Right cardiac atrium (tissue), 5 donors: ENCODE data around the gene SLC39A11. TPM values are rescaled to one million over a fixed set of nuclear protein-coding genes. Genes with fewer than 3 reads are reported as not detected.
"Not testable (repeated sequence)": the region's sequence is repeated elsewhere in the genome, so short reads cannot be mapped to it uniquely, and the experiment has no call there.

ENCODE experiments used
- ATAC-seq, 2 donors: fragments of 200-7000 bp; cut with Tn5 transposase; one replicate each; pipeline versions ENCODE4 v1.8.0 to v1.9.1; 2020; ENCODE audit warnings: moderate library complexity in 2 of 2, mild to moderate bottlenecking in 1 of 2
- DNase-seq, 3 donors: peaks; one replicate each; pipeline ENCODE4 v3.0.0-alpha.2; 2020
- H3K27ac ChIP-seq: one replicate; pipeline ENCODE4 v1.5.1; 2013; ENCODE audit warnings: mild to moderate bottlenecking, low read length, control low read depth, moderate library complexity
- H3K27me3 ChIP-seq: one replicate; pipeline ENCODE4 v1.6.1; 2013; ENCODE audit not compliant: control insufficient read depth, insufficient read depth
- H3K4me1 ChIP-seq: one replicate; pipeline ENCODE4 v1.6.1; 2013; ENCODE audit warnings: low read length; ENCODE audit not compliant: control insufficient read depth, insufficient read depth
- H3K4me3 ChIP-seq: one replicate; pipeline ENCODE4 v1.5.1; 2013; ENCODE audit warnings: low read length, control low read depth
- H3K9me3 ChIP-seq: one replicate; pipeline ENCODE4 v1.6.1; 2013; ENCODE audit warnings: low read length; ENCODE audit not compliant: control insufficient read depth
- WGBS: extraction: QIAGEN DNeasy Blood & Tissue Kit; methylation state at CpG from one replicate; pipeline ENCODE4 v1.1.7; 2013; 5-methylcytosine and 5-hydroxymethylcytosine counted together
- intact Hi-C, 4 donors: fragments of 100-400 bp; cut with DNase I; formaldehyde crosslinking; loops; one replicate each; pipeline versions ENCODE4 v1.11.0 to v1.14.0; 2022 to 2023
- polyA plus RNA-seq: library from polyadenylated mRNA; stranded (reverse); fragments of 200-250 nt; gene quantifications from one replicate; pipeline ENCODE4 v1.2.3, GENCODE V29; 2013
- total RNA-seq, 4 donors: library from RNA; stranded (reverse); fragmentation: NEBNext Ultra II Directional; extraction: Animal tissue kit (Norgen Biotek cat#: 25700); gene quantifications; one replicate each; pipeline ENCODE4 v1.2.1, GENCODE V29; 2021
- donor health status: healthy with polysubstance abuse.
- donor health status: DM: no; HTN: yes; CAD: no.
- donor health status: DM: no; HTN: no; CAD: no.
- donor health status: DM: no; HTN: yes; CAD: no; lungs with severe emphysema.
- donor health status: DM: yes; HTN: yes; CAD: no.

The SLC39A11 gene
- total and polyA plus RNA-seq, 5 donors, result 3.2 to 12.6 (median 9.9) TPM

- no peak for DNase-seq
- H3K4me1 ChIP-seq, result no peaks in the 10 kb centered on the region
These were observed 374.8 kb downstream of the SLC39A11 start for GRCh38 chr17:72717676-72718075.

GRCh38 chr17:72717276-72717675, 375.2 kb downstream of the SLC39A11 start:
- 88% methylated on average over 10 of the region's 10 CpGs for WGBS
- Histone ChIP-seq H3K9me3 (no peaks in the 10 kb centered on the region), H3K27me3 (no peaks in the 10 kb centered on the region), H3K4me3 (no peak overlapping the region), H3K27ac (no peak overlapping the region), H3K4me1 (no peaks in the 10 kb centered on the region)
- intact Hi-C loops, result no loop called here
- ATAC-seq (no peak), DNase-seq (no peak)

More at GRCh38 chr17:72717676-72718075, 374.8 kb downstream of the SLC39A11 start:
- Histone ChIP-seq H3K27ac (no peak overlapping the region), H3K9me3 (no peaks in the 10 kb centered on the region), H3K4me3 (no peak overlapping the region), H3K27me3 (no peaks in the 10 kb centered on the region)
- 97% methylated on average over 8 of the region's 8 CpGs for WGBS
- no peak for ATAC-seq
- intact Hi-C loops, result no loop called here

GRCh38 chr17:72715906-72716572, 376.4 kb downstream of the SLC39A11 start:
- H3K4me3 ChIP-seq, result no peak overlapping the region
- ATAC-seq (peak; percentile 27 to 73), DNase-seq (peak in 1 of 3 donors; percentile 38)
- H3K27me3 ChIP-seq, result no peaks in the 10 kb centered on the region
- no peak overlapping the region for H3K27ac ChIP-seq
- intact Hi-C loops, result no loop called here
- WGBS, result 75% methylated on average over 23 of the region's 23 CpGs
- no peaks in the 10 kb centered on the region for H3K4me1 ChIP-seq
- no peaks in the 10 kb centered on the region for H3K9me3 ChIP-seq

GRCh38 chr17:72714357-72714966, 378.0 kb downstream of the SLC39A11 start:
- no peak for ATAC-seq
- intact Hi-C loops, result no loop called here
- H3K4me1 ChIP-seq, result no peaks in the 10 kb centered on the region
- H3K27ac ChIP-seq, result no peak overlapping the region
- no peaks in the 10 kb centered on the region for H3K9me3 ChIP-seq
- WGBS, result 83% methylated on average over 9 of the region's 9 CpGs
- no peak overlapping the region for H3K4me3 ChIP-seq
- DNase-seq, result no peak
- H3K27me3 ChIP-seq, result no peaks in the 10 kb centered on the region

- intact Hi-C loops, result no loop called here
- no peaks in the 10 kb centered on the region for H3K9me3 ChIP-seq
- ATAC-seq, result no peak
- DNase-seq, result no peak
- 94% methylated on average over 7 of the region's 7 CpGs for WGBS
- no peak overlapping the region for H3K27ac ChIP-seq
- no peaks in the 10 kb centered on the region for H3K4me1 ChIP-seq
- H3K4me3 ChIP-seq, result no peak overlapping the region
- H3K27me3 ChIP-seq, result no peaks in the 10 kb centered on the region
These were observed 378.8 kb downstream of the SLC39A11 start for GRCh38 chr17:72713701-72714100.

GRCh38 chr17:72711521-72712310, 380.8 kb downstream of the SLC39A11 start:
- H3K9me3 ChIP-seq, result peaks cover 2% of the 10 kb centered on the region
- no peaks in the 10 kb centered on the region for H3K27me3 ChIP-seq
- ATAC-seq (no peak), DNase-seq (no peak)
- H3K27ac ChIP-seq, result no peak overlapping the region
- H3K4me3 ChIP-seq, result no peak overlapping the region
- no peaks in the 10 kb centered on the region for H3K4me1 ChIP-seq
- 89% methylated on average over 3 of the region's 3 CpGs for WGBS
- intact Hi-C loops, result no loop called here

GRCh38 chr17:72710834-72711233, 381.7 kb downstream of the SLC39A11 start:
- DNase-seq (no peak), ATAC-seq (no peak)
- Histone ChIP-seq H3K27me3 (no peaks in the 10 kb centered on the region), H3K9me3 (peaks cover 2% of the 10 kb centered on the region), H3K4me3 (no peak overlapping the region), H3K4me1 (no peaks in the 10 kb centered on the region), H3K27ac (no peak overlapping the region)
- WGBS, result 93% methylated on average over 1 of the region's 1 CpG
- intact Hi-C loops, result no loop called here

- Histone ChIP-seq H3K4me1 (no peaks in the 10 kb centered on the region), H3K4me3 (no peak overlapping the region), H3K9me3 (peaks cover 2% of the 10 kb centered on the region), H3K27me3 (no peaks in the 10 kb centered on the region), H3K27ac (no peak overlapping the region)
- intact Hi-C loops, result no loop called here
- ATAC-seq (peak in 1 of 2 donors; percentile 53), DNase-seq (no peak)
These were observed 382.3 kb downstream of the SLC39A11 start for GRCh38 chr17:72710202-72710601.

GRCh38 chr17:72708682-72709081, 383.8 kb downstream of the SLC39A11 start:
- H3K9me3 ChIP-seq, H3K4me3 ChIP-seq, DNase-seq, H3K4me1 ChIP-seq, intact Hi-C loops, H3K27ac ChIP-seq, H3K27me3 ChIP-seq, ATAC-seq: not testable (repeated sequence)
- 94% methylated on average over 9 of the region's 9 CpGs for whole genome bisulfite sequencing

GRCh38 chr17:72707881-72708280, 384.6 kb downstream of the SLC39A11 start:
- WGBS, result 83% methylated on average over 2 of the region's 2 CpGs
- DNase-seq (no peak), ATAC-seq (no peak)
- H3K27ac ChIP-seq, result no peak overlapping the region
- H3K4me3 ChIP-seq, result no peak overlapping the region
- intact Hi-C loops, result no loop called here
- no peaks in the 10 kb centered on the region for H3K4me1 ChIP-seq
- H3K27me3 ChIP-seq, result no peaks in the 10 kb centered on the region
- H3K9me3 ChIP-seq, result peaks cover 2% of the 10 kb centered on the region

GRCh38 chr17:72706396-72706981, 386.0 kb downstream of the SLC39A11 start:
- no peak for DNase-seq
- Histone ChIP-seq H3K27ac (no peak overlapping the region), H3K4me3 (no peak overlapping the region), H3K27me3 (no peaks in the 10 kb centered on the region), H3K9me3 (peaks cover 2% of the 10 kb centered on the region), H3K4me1 (no peaks in the 10 kb centered on the region)
- intact Hi-C loops, result no loop called here
- ATAC-seq, result no peak
- 73% methylated on average over 3 of the region's 3 CpGs for WGBS
